Panc1 (cell line): ENCODE data around the gene MAPRE2. TPM values are rescaled to one million over a fixed set of nuclear protein-coding genes. Genes with fewer than 3 reads are reported as not detected.

Experiments used
- ATAC-seq: fragments of 200-7000 bp; cut with Tn5 transposase; 2 replicates; pipeline ENCODE4 v1.9.1; 2020; ENCODE audit warnings: mild to moderate bottlenecking, moderate library complexity
- BruUV-seq: library from RNA; stranded (reverse); fragments of 400-500 nt; replicated peaks from 2 replicates; lab custom pipeline; 2021; lab: Mats Ljungman, UMichigan
- CTCF ChIA-PET: fragments of 300-600 bp; sonication (Branson Sonifier 250); formaldehyde crosslinking; loops from one replicate; lab custom pipeline; 2022; ENCODE audit warnings: antibody characterized with exemption; lab: Charles Lee
- POLR2A ChIA-PET: fragments of 300-600 bp; sonication (Branson Sonifier 250); formaldehyde crosslinking; loops from one replicate; lab custom pipeline; 2022; ENCODE audit warnings: antibody characterized with exemption; lab: Charles Lee
- DNase-seq: peaks from one replicate; pipeline ENCODE4 v3.0.0-alpha.2; 2010; ENCODE audit warnings: low read depth, low spot score
- H3K27ac ChIP-seq: 2 replicates; pipeline ENCODE4 v1.5.1; 2011; ENCODE audit warnings: mild to moderate bottlenecking, low read length, inconsistent platforms
- H3K27me3 ChIP-seq: fragments of 200-500 bp; sonication (Bioruptor generic); 2 replicates; pipeline ENCODE4 v1.6.0; 2014; ENCODE audit warnings: low read length, inconsistent platforms; ENCODE audit not compliant: control insufficient read depth, insufficient read depth
- H3K36me3 ChIP-seq: fragments of 200-500 bp; sonication (Bioruptor generic); 2 replicates; pipeline ENCODE4 v1.5.1; 2014; ENCODE audit warnings: inconsistent platforms, mild to moderate bottlenecking, low read length, moderate library complexity; ENCODE audit not compliant: control insufficient read depth, insufficient read depth
- H3K4me1 ChIP-seq: 2 replicates; pipeline ENCODE4 v1.5.1; 2011; ENCODE audit warnings: inconsistent platforms, mild to moderate bottlenecking, low read length, moderate library complexity; ENCODE audit not compliant: control insufficient read depth, insufficient read depth
- H3K4me3 ChIP-seq, 2 experiments: 2 replicates each; pipeline ENCODE4 v1.5.1; 2011 to 2012; ENCODE audit warnings: low read depth in 2 of 2, low read length in 2 of 2, mild to moderate bottlenecking in 2 of 2, inconsistent platforms in 1 of 2, moderate library complexity in 1 of 2
- H3K9me3 ChIP-seq: fragments of 200-500 bp; sonication (Bioruptor generic); 2 replicates; pipeline ENCODE4 v1.5.1; 2014; ENCODE audit warnings: low read depth, mild to moderate bottlenecking, inconsistent platforms, low read length, moderate library complexity; ENCODE audit not compliant: control insufficient read depth, insufficient read depth
- POLR2AphosphoS5 ChIP-seq: IDR thresholded peaks from 2 replicates; pipeline ENCODE4 v1.6.1; 2012; ENCODE audit warnings: mild to moderate bottlenecking, low read depth, low read length, moderate library complexity
- SIN3A ChIP-seq: IDR thresholded peaks from 2 replicates; pipeline ENCODE4 v1.6.1; 2012; ENCODE audit warnings: low read depth, mild to moderate bottlenecking, low read length, moderate library complexity, borderline replicate concordance; ENCODE audit not compliant: insufficient read depth
- TCF7L2 ChIP-seq: IDR thresholded peaks from 2 replicates; pipeline ENCODE4 v1.6.1; 2011; ENCODE audit warnings: mild to moderate bottlenecking, low read depth, low read length, inconsistent platforms
- in situ Hi-C: cut with HindIII; loops from 2 replicates; pipeline ENCODE4 v1.10.0; 2016; ENCODE audit warnings: low sequenced_read_pairs, low pct_unique_long_range_greater_than_20kb
- intact Hi-C: fragments of 100-400 bp; cut with micrococcal nuclease; formaldehyde crosslinking; loops from one replicate; pipeline ENCODE4 v1.10.0; 2022; ENCODE audit not compliant: unreplicated experiment
- total RNA-seq: library from RNA; stranded (reverse); gene quantifications from one replicate; pipeline ENCODE4 v1.2.1, GENCODE V29; 2021; ENCODE audit not compliant: unreplicated experiment
- TF ChIP-seq, protein P1 (sequence below), 2 experiments: IDR thresholded peaks; 2 replicates each; pipeline ENCODE4 v1.6.1; 2011 to 2012; ENCODE audit warnings: low read depth in 2 of 2, control low read depth in 1 of 2, low read length in 1 of 2, mild to moderate bottlenecking in 1 of 2, moderate library complexity in 1 of 2; ENCODE audit not compliant: insufficient read depth in 1 of 2
- TF ChIP-seq, protein P2 (sequence below): fragments of 450-650 bp; IDR thresholded peaks from 2 replicates; pipeline ENCODE4 v1.5.1; 2017; ENCODE audit warnings: mild to moderate bottlenecking

MAPRE2 gene
- total RNA-seq, 1 experiment from 2014 or later, result 14.1 TPM

DNA sequence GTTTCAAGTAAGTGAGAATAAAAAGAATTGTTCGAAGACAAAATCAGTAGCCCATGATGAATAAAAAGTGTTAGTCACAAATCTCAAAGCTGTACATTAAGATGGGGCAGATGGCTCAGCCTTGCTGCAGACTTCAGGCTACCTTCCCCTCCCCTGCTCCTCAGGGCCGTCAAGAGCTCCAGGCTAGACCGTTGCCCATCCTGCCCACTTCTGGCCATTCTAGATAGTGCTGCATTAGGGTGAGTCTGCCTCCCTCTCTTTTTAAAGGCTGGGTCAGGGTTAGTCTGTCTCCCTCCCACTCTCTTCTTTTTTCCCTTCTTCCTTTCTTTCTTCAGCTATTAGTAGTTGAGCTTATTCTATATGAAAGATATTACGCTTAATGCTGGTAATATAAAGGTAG lies 86.0 kb downstream of the MAPRE2 start:
- ATAC-seq (no peak), DNase-seq (no peak)
- H3K9me3 ChIP-seq, result no peaks in the 10 kb centered on the region
- no peak overlapping the region for H3K27ac ChIP-seq
- no TSS peak for BruUV-seq
- no peaks in the 10 kb centered on the region for H3K27me3 ChIP-seq
- ChIA-PET POLR2A (no interaction called here), CTCF (interaction anchor here (0.5 kb wide), 1 partner anchor 27 kb away, joined by 5 read pairs; no protein-coding TSS in a partner anchor)
- no peaks in the 10 kb centered on the region for H3K4me1 ChIP-seq
- H3K36me3 ChIP-seq, result no peaks in the 10 kb centered on the region
- TF ChIP-seq POLR2AphosphoS5 (no peak), SIN3A (no peak)
- TF ChIP-seq, protein P1, sequence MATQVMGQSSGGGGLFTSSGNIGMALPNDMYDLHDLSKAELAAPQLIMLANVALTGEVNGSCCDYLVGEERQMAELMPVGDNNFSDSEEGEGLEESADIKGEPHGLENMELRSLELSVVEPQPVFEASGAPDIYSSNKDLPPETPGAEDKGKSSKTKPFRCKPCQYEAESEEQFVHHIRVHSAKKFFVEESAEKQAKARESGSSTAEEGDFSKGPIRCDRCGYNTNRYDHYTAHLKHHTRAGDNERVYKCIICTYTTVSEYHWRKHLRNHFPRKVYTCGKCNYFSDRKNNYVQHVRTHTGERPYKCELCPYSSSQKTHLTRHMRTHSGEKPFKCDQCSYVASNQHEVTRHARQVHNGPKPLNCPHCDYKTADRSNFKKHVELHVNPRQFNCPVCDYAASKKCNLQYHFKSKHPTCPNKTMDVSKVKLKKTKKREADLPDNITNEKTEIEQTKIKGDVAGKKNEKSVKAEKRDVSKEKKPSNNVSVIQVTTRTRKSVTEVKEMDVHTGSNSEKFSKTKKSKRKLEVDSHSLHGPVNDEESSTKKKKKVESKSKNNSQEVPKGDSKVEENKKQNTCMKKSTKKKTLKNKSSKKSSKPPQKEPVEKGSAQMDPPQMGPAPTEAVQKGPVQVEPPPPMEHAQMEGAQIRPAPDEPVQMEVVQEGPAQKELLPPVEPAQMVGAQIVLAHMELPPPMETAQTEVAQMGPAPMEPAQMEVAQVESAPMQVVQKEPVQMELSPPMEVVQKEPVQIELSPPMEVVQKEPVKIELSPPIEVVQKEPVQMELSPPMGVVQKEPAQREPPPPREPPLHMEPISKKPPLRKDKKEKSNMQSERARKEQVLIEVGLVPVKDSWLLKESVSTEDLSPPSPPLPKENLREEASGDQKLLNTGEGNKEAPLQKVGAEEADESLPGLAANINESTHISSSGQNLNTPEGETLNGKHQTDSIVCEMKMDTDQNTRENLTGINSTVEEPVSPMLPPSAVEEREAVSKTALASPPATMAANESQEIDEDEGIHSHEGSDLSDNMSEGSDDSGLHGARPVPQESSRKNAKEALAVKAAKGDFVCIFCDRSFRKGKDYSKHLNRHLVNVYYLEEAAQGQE (IDR thresholded peaks at IDR 0.05; ENCODE audit: insufficient read depth in 1 of 2, low read depth in 2 of 2, low read length in 1 of 2), result no peak
- intact Hi-C loops, result no loop called here
- no peak overlapping the region for H3K4me3 ChIP-seq
- in situ Hi-C loops, result no loop called here

DNA sequence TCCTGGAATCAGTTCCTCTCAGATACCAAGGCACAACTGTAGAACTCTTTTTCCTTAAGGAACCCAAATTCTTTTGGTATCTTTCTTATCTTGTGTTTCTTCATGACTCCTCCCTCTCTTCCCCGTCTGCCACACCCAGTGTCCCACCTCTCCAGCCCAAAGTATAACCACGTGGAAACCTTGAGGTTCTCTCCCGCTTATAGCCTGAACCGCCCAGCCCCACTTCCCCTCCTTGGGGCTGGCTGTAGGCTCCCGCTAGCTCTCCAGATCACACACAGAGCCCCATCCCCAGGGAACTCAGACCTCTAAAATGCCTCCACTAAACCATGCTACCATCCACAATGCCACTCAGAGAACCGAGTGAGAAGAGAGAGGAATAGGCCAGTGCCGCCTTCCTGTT lies 87.5 kb downstream of the MAPRE2 start:
- DNase-seq (no peak), ATAC-seq (no peak)
- CTCF ChIA-PET, result no interaction called here
- intact Hi-C loops, result no loop called here
- no peak overlapping the region for H3K4me3 ChIP-seq
- TF ChIP-seq SIN3A (no peak), POLR2AphosphoS5 (no peak), TCF7L2 (no peak)
- TF ChIP-seq, protein P2, sequence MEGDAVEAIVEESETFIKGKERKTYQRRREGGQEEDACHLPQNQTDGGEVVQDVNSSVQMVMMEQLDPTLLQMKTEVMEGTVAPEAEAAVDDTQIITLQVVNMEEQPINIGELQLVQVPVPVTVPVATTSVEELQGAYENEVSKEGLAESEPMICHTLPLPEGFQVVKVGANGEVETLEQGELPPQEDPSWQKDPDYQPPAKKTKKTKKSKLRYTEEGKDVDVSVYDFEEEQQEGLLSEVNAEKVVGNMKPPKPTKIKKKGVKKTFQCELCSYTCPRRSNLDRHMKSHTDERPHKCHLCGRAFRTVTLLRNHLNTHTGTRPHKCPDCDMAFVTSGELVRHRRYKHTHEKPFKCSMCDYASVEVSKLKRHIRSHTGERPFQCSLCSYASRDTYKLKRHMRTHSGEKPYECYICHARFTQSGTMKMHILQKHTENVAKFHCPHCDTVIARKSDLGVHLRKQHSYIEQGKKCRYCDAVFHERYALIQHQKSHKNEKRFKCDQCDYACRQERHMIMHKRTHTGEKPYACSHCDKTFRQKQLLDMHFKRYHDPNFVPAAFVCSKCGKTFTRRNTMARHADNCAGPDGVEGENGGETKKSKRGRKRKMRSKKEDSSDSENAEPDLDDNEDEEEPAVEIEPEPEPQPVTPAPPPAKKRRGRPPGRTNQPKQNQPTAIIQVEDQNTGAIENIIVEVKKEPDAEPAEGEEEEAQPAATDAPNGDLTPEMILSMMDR, result no peak
- TF ChIP-seq, protein P1 (IDR thresholded peaks at IDR 0.05; ENCODE audit: insufficient read depth in 1 of 2, low read depth in 2 of 2, low read length in 1 of 2), result no peak
- in situ Hi-C loops, result no loop called here
- no peak overlapping the region for H3K27ac ChIP-seq
- BruUV-seq, result no TSS peak
- no peaks in the 10 kb centered on the region for H3K9me3 ChIP-seq
- no peaks in the 10 kb centered on the region for H3K4me1 ChIP-seq
- POLR2A ChIA-PET, result no interaction called here
- H3K36me3 ChIP-seq, result no peaks in the 10 kb centered on the region
- H3K27me3 ChIP-seq, result no peaks in the 10 kb centered on the region
